ENCODE measurements around the gene LMNTD2.

The LMNTD2 gene

GRCh38 chr11:506995-507726 lies 53.4 kb downstream of the LMNTD2 start, which contains the start of gene RNH1:
RNH1 (minus strand) TSS chr11:507242; CDS start chr11:502162, 5,080 bp downstream.
- peak; percentile 97 for DNase-seq

DNA sequence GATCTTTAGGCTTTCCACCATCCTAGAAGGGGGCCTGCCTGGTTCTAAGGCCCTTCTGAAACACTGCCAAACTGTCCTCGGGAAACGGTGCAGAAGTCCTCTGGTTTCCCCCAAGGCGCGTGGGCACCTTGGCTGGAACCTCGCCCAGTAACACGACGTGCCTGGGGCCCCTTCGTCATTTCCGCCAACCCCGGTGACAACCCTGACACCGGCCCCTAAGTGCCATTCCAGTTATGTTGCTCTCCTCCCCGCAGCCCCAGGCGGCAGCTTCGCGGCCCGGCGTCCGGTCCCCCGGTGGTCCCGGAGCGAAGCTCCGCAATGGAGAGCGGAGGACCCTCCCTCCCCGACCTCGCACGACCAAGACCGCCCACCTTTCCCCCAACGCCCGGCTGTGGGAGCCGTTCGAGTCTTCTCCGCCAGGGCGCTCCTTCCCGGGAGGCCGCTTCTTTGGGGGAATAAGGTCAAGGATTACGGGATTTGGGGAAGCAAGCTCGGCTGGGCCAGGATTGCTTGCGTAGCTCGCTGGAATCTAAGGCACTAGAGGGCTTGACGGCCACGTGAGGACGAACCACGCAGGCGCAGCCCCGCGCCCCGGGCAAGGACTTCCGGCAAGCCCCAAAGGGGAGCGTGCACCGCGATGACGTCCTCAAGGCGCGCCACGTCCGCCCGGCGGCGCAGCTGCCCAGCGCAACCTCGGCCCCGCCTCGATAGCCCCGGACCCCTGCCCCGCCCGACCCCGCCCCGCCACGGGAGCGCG lies 54.1 kb downstream of the LMNTD2 start:
- DNase-seq, result peak; percentile 95

DNA sequence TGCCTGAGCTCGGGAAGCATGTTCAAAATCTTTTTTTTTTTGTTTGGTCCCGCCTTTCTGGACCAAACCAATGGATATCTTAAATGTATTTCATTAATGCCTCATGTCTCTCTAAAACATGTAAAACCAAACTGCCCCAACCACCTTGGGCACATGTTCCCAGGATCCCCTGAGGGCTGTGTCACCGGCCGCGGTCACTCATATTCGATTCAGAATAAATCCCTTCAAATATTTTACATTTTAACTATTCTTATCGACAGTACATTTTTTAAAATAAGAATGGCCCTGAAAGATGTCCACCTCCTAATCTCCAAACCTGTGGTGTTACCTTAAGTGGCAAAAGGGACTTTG lies 55.6 kb downstream of the LMNTD2 start:
- DNase-seq, result no peak
